ENCODE data around the gene RBMS3. TPM values are rescaled to one million over a fixed set of nuclear protein-coding genes. Genes with fewer than 3 reads are reported as not detected.

RBMS3 gene
- total RNA-seq, 5 donors from 2014 or later (not counting 1 experiment from before 2014, with no cell fraction given), result 0.62 to 2.9 (median 1.4) TPM

DNA sequence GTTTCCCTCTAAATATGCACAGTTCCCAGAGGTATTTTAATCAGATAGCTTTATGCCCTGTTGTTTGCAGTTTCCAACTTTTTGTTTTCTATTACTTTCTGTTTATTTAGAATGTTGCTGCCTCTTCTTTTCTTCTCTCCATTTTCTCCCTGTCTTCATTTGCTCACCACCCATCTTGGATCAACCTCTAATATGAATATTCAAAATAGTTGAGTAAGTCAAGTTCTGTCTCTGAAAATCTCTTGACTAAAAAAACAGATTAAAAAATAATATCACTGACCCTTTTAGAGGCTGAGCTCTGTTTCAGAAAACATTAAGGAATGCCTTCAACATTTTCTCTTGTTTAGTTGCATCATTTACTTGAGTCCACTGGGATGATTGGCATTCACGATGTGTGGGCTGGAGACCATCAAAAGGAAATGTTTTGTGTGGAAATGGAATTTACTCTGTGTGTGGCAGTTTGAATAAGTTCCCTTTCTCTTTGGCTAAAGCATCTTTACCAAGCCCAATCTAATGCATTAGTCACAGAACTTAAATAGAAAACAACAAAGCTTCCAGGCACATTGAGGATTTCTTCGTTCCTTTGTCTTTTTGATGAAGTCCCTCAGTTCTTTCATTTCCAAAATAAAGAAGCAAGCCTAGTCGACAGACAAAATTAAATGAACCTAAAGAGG, 691.6 kb downstream of the RBMS3 start:
- Mint-ChIP-seq H3K27me3 (peaks cover 23 to 29% of the 10 kb centered on the region in 2 donors), H3K27ac (no peak overlapping the region), H3K4me1 (no peaks in the 10 kb centered on the region), H3K9me3 (peaks cover 0 to 2% (median 2%) of the 10 kb centered on the region in 3 donors), H3K4me3 (no peak overlapping the region), H3K36me3 (no peaks in the 10 kb centered on the region)
- no peak overlapping the region for H3K27ac ChIP-seq (ENCODE audit: low read length)
- CTCF ChIA-PET, result interaction anchor here in 1 of 2 donors (0.7 kb wide), 1 partner anchor 1804 kb away, joined by 3 read pairs; no protein-coding TSS in a partner anchor
- WGBS (ENCODE audit: insufficient coverage), result no CpG with 5 or more reads among the region's 3 CpGs
- no peaks in the 10 kb centered on the region for H3K36me3 ChIP-seq (ENCODE audit: control insufficient read depth in 2 of 2, extremely low read depth in 1 of 2, insufficient read depth in 1 of 2, low read length in 1 of 2)
- no peaks in the 10 kb centered on the region for H3K9me3 ChIP-seq
- ATAC-seq (replicated peaks in 1 of 4), result no peak
- DNase-seq, result no peak
- H3K27me3 ChIP-seq (replicated peaks in 1 of 2; ENCODE audit: control insufficient read depth in 2 of 2, extremely low read depth in 1 of 2, insufficient read depth in 2 of 2, low read length in 1 of 2), result no peaks in the 10 kb centered on the region
- POLR2A ChIA-PET, result no interaction called here
- no peak overlapping the region for H3K4me3 ChIP-seq (ENCODE audit: control insufficient read depth in 1 of 2, extremely low read depth in 1 of 2, low read length in 1 of 2)
- no peaks in the 10 kb centered on the region for H3K4me1 ChIP-seq (ENCODE audit: control insufficient read depth in 1 of 2, extremely low read depth in 1 of 2, insufficient read depth in 2 of 2, low read length in 2 of 2)

- no peak for ATAC-seq (replicated peaks in 1 of 4)
These were observed 692.9 kb downstream of the RBMS3 start for GRCh38 chr3:29973763-29974162.

DNA sequence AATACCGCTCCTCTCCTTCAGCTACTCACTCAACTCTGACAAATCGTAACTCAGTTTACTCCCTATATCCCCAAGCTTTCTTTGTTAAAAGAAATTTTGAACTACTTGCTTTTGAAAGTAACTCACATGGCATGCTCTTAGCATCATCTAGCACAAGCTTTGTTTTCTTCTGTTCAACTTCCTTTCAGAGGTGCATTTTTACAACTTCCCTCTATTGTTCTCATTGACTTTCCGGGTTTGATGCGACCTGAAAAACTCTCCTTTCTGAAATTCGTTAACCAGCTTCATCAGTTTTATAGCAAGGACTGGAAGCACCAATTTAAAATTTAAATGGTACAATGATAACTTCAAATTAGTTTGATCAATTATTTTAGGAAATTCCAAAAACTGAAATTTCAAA, 696.0 kb downstream of the RBMS3 start:
- Mint-ChIP-seq H3K9me3 (peaks cover 0 to 2% (median under 1%) of the 10 kb centered on the region in 3 donors), H3K36me3 (no peaks in the 10 kb centered on the region), H3K27me3 (peaks cover 13 to 28% of the 10 kb centered on the region in 2 donors), H3K4me1 (no peaks in the 10 kb centered on the region), H3K27ac (no peak overlapping the region), H3K4me3 (no peak overlapping the region)
- no peak overlapping the region for H3K27ac ChIP-seq (ENCODE audit: low read length)
- H3K4me1 ChIP-seq (ENCODE audit: control insufficient read depth in 1 of 2, extremely low read depth in 1 of 2, insufficient read depth in 2 of 2, low read length in 2 of 2), result no peaks in the 10 kb centered on the region
- DNase-seq (no peak), ATAC-seq (replicated peaks in 1 of 4) (no peak)
- ChIA-PET CTCF (no interaction called here), POLR2A (interaction anchor here in 1 of 2 donors (0.5 kb wide), 1 partner anchor 869 kb away, joined by 4 read pairs; no protein-coding TSS in a partner anchor)
- H3K4me3 ChIP-seq (ENCODE audit: control insufficient read depth in 1 of 2, extremely low read depth in 1 of 2, low read length in 1 of 2), result no peak overlapping the region
- no CpG with 5 or more reads among the region's 5 CpGs for WGBS (ENCODE audit: insufficient coverage)
- no peaks in the 10 kb centered on the region for H3K27me3 ChIP-seq (replicated peaks in 1 of 2; ENCODE audit: control insufficient read depth in 2 of 2, extremely low read depth in 1 of 2, insufficient read depth in 2 of 2, low read length in 1 of 2)
- H3K9me3 ChIP-seq, result no peaks in the 10 kb centered on the region
- H3K36me3 ChIP-seq (ENCODE audit: control insufficient read depth in 2 of 2, extremely low read depth in 1 of 2, insufficient read depth in 1 of 2, low read length in 1 of 2), result no peaks in the 10 kb centered on the region

More at GRCh38 chr3:29973763-29974162, 692.9 kb downstream of the RBMS3 start:
- WGBS (ENCODE audit: insufficient coverage), result 86% methylated on average over 1 of the region's 1 CpG
- Mint-ChIP-seq H3K4me3 (no peak overlapping the region), H3K4me1 (no peaks in the 10 kb centered on the region), H3K27ac (no peak overlapping the region), H3K36me3 (no peaks in the 10 kb centered on the region), H3K9me3 (peaks cover 0 to 2% (median 0%) of the 10 kb centered on the region in 3 donors), H3K27me3 (peaks cover 17 to 24% of the 10 kb centered on the region in 2 donors)
- Histone ChIP-seq H3K4me3 (ENCODE audit: control insufficient read depth in 1 of 2, extremely low read depth in 1 of 2, low read length in 1 of 2) (no peak overlapping the region), H3K9me3 (no peaks in the 10 kb centered on the region), H3K27ac (ENCODE audit: low read length) (no peak overlapping the region), H3K4me1 (ENCODE audit: control insufficient read depth in 1 of 2, extremely low read depth in 1 of 2, insufficient read depth in 2 of 2, low read length in 2 of 2) (no peaks in the 10 kb centered on the region), H3K27me3 (replicated peaks in 1 of 2; ENCODE audit: control insufficient read depth in 2 of 2, extremely low read depth in 1 of 2, insufficient read depth in 2 of 2, low read length in 1 of 2) (no peaks in the 10 kb centered on the region), H3K36me3 (ENCODE audit: control insufficient read depth in 2 of 2, extremely low read depth in 1 of 2, insufficient read depth in 1 of 2, low read length in 1 of 2) (no peaks in the 10 kb centered on the region)
- POLR2A ChIA-PET, result no interaction called here
- no peak for DNase-seq
- CTCF ChIA-PET, result no interaction called here

- POLR2A ChIA-PET, result interaction anchor here in 1 of 2 donors (0.5 kb wide), 1 partner anchor 869 kb away, joined by 4 read pairs; no protein-coding TSS in a partner anchor
- Mint-ChIP-seq H3K4me1 (no peaks in the 10 kb centered on the region), H3K4me3 (no peak overlapping the region), H3K27me3 (peaks cover 18 to 28% of the 10 kb centered on the region in 2 donors), H3K27ac (no peak overlapping the region), H3K36me3 (no peaks in the 10 kb centered on the region), H3K9me3 (peaks cover 1 to 6% (median 5%) of the 10 kb centered on the region in 3 donors)
- no peak for DNase-seq
- WGBS (ENCODE audit: insufficient coverage), result no CpG with 5 or more reads among the region's 2 CpGs
- no peaks in the 10 kb centered on the region for H3K4me1 ChIP-seq (ENCODE audit: control insufficient read depth in 1 of 2, extremely low read depth in 1 of 2, insufficient read depth in 2 of 2, low read length in 2 of 2)
- H3K9me3 ChIP-seq, result no peaks in the 10 kb centered on the region
- CTCF ChIA-PET, result interaction anchor here in 1 of 2 donors (0.6 kb wide), 1 partner anchor 64 kb away, joined by 3 read pairs; no protein-coding TSS in a partner anchor
- no peaks in the 10 kb centered on the region for H3K36me3 ChIP-seq (ENCODE audit: control insufficient read depth in 2 of 2, extremely low read depth in 1 of 2, insufficient read depth in 1 of 2, low read length in 1 of 2)
- ATAC-seq (replicated peaks in 1 of 4), result no peak
- no peak overlapping the region for H3K4me3 ChIP-seq (ENCODE audit: control insufficient read depth in 1 of 2, extremely low read depth in 1 of 2, low read length in 1 of 2)
- H3K27me3 ChIP-seq (replicated peaks in 1 of 2; ENCODE audit: control insufficient read depth in 2 of 2, extremely low read depth in 1 of 2, insufficient read depth in 2 of 2, low read length in 1 of 2), result no peaks in the 10 kb centered on the region
- H3K27ac ChIP-seq (ENCODE audit: low read length), result no peak overlapping the region
These were observed 696.5 kb downstream of the RBMS3 start for GRCh38 chr3:29977360-29977759.

DNA sequence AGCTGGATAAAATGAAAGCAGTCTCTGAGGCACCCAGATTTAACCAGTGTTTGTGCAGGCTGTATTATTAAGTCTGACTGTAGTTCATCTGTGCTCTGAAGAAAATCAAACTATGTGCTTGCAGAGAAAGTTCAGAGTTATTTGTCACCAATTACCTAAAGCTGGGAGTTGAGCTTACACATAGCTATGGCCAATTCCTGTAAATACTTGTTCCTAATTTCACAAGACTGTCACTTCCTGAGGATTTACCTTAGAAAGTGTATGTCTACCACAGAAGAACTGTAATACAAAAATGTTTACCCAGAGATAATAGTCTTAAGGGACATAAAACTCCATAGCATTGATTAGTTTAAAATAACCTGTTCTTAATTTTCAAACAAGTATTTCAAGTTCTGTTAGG, 697.2 kb downstream of the RBMS3 start:
- Histone ChIP-seq H3K4me1 (ENCODE audit: control insufficient read depth in 1 of 2, extremely low read depth in 1 of 2, insufficient read depth in 2 of 2, low read length in 2 of 2) (no peaks in the 10 kb centered on the region), H3K36me3 (ENCODE audit: control insufficient read depth in 2 of 2, extremely low read depth in 1 of 2, insufficient read depth in 1 of 2, low read length in 1 of 2) (no peaks in the 10 kb centered on the region), H3K27me3 (replicated peaks in 1 of 2; ENCODE audit: control insufficient read depth in 2 of 2, extremely low read depth in 1 of 2, insufficient read depth in 2 of 2, low read length in 1 of 2) (no peaks in the 10 kb centered on the region), H3K9me3 (no peaks in the 10 kb centered on the region), H3K27ac (ENCODE audit: low read length) (no peak overlapping the region), H3K4me3 (ENCODE audit: control insufficient read depth in 1 of 2, extremely low read depth in 1 of 2, low read length in 1 of 2) (no peak overlapping the region)
- Mint-ChIP-seq H3K36me3 (no peaks in the 10 kb centered on the region), H3K4me1 (no peaks in the 10 kb centered on the region), H3K27ac (no peak overlapping the region), H3K4me3 (no peak overlapping the region), H3K9me3 (peaks cover 6 to 10% (median 10%) of the 10 kb centered on the region in 3 donors), H3K27me3 (peaks cover 23 to 33% of the 10 kb centered on the region in 2 donors)
- CTCF ChIA-PET, result interaction anchor here in 1 of 2 donors (0.6 kb wide), 1 partner anchor 64 kb away, joined by 3 read pairs; no protein-coding TSS in a partner anchor
- ATAC-seq (replicated peaks in 1 of 4) (no peak), DNase-seq (no peak)
- POLR2A ChIA-PET, result no interaction called here

- DNase-seq (no peak), ATAC-seq (replicated peaks in 1 of 4) (no peak)
- Histone ChIP-seq H3K27me3 (replicated peaks in 1 of 2; ENCODE audit: control insufficient read depth in 2 of 2, extremely low read depth in 1 of 2, insufficient read depth in 2 of 2, low read length in 1 of 2) (peaks cover 0 to 3% of the 10 kb centered on the region in 2 experiments), H3K4me1 (ENCODE audit: control insufficient read depth in 1 of 2, extremely low read depth in 1 of 2, insufficient read depth in 2 of 2, low read length in 2 of 2) (no peaks in the 10 kb centered on the region), H3K9me3 (no peaks in the 10 kb centered on the region), H3K4me3 (ENCODE audit: control insufficient read depth in 1 of 2, extremely low read depth in 1 of 2, low read length in 1 of 2) (no peak overlapping the region), H3K36me3 (ENCODE audit: control insufficient read depth in 2 of 2, extremely low read depth in 1 of 2, insufficient read depth in 1 of 2, low read length in 1 of 2) (no peaks in the 10 kb centered on the region), H3K27ac (ENCODE audit: low read length) (no peak overlapping the region)
- Mint-ChIP-seq H3K9me3 (no peaks in the 10 kb centered on the region), H3K4me3 (no peak overlapping the region), H3K36me3 (no peaks in the 10 kb centered on the region), H3K27ac (no peak overlapping the region), H3K4me1 (no peaks in the 10 kb centered on the region), H3K27me3 (peaks cover 11 to 27% of the 10 kb centered on the region in 2 donors)
- CTCF ChIA-PET, result no interaction called here
- POLR2A ChIA-PET, result no interaction called here
These were observed 710.3 kb downstream of the RBMS3 start for GRCh38 chr3:29991198-29991597.

All from T-cell (primary cell).